Measurements from ENCODE around the gene LTO1. TPM values are rescaled to one million over a fixed set of nuclear protein-coding genes. Genes with fewer than 3 reads are reported as not detected.

LTO1 gene
- total RNA-seq, 4 donors from 2014 or later: 12.2 to 18.6 (median 14.1) TPM

GRCh38 chr11:69659591-69659990, 15.6 kb downstream of the LTO1 start:
- no peak overlapping the region for H3K27ac ChIP-seq (replicated peaks in 1 of 4)
- DNase-seq (ENCODE audit: extremely low spot score): no peak
- no peaks in the 10 kb centered on the region for H3K9me3 ChIP-seq
- peaks cover 0 to 6% (median 0%) of the 10 kb centered on the region in 4 donors for H3K4me1 ChIP-seq
- TF ChIP-seq POLR2AphosphoS5 (IDR thresholded peaks at IDR 0.05): no peak
- no peak for TF ChIP-seq POLR2A (IDR thresholded peaks at IDR 0.05; ENCODE audit: low read depth)
- no peak for TF ChIP-seq EP300 (IDR thresholded peaks at IDR 0.05)
- TF ChIP-seq, protein P1, sequence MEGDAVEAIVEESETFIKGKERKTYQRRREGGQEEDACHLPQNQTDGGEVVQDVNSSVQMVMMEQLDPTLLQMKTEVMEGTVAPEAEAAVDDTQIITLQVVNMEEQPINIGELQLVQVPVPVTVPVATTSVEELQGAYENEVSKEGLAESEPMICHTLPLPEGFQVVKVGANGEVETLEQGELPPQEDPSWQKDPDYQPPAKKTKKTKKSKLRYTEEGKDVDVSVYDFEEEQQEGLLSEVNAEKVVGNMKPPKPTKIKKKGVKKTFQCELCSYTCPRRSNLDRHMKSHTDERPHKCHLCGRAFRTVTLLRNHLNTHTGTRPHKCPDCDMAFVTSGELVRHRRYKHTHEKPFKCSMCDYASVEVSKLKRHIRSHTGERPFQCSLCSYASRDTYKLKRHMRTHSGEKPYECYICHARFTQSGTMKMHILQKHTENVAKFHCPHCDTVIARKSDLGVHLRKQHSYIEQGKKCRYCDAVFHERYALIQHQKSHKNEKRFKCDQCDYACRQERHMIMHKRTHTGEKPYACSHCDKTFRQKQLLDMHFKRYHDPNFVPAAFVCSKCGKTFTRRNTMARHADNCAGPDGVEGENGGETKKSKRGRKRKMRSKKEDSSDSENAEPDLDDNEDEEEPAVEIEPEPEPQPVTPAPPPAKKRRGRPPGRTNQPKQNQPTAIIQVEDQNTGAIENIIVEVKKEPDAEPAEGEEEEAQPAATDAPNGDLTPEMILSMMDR (IDR thresholded peaks at IDR 0.05): no peak
- H3K36me3 ChIP-seq: peaks cover 13 to 40% (median 27%) of the 10 kb centered on the region in 4 donors
- intact Hi-C loops (cut with DNase I): no loop called here
- H3K27me3 ChIP-seq: no peaks in the 10 kb centered on the region
- WGBS: 92% methylated on average over 11 of the region's 12 CpGs
- H3K4me3 ChIP-seq: no peak overlapping the region

- intact Hi-C loops (cut with DNase I): no loop called here
These were observed 16.3 kb downstream of the LTO1 start for GRCh38 chr11:69658626-69659450.

DNA sequence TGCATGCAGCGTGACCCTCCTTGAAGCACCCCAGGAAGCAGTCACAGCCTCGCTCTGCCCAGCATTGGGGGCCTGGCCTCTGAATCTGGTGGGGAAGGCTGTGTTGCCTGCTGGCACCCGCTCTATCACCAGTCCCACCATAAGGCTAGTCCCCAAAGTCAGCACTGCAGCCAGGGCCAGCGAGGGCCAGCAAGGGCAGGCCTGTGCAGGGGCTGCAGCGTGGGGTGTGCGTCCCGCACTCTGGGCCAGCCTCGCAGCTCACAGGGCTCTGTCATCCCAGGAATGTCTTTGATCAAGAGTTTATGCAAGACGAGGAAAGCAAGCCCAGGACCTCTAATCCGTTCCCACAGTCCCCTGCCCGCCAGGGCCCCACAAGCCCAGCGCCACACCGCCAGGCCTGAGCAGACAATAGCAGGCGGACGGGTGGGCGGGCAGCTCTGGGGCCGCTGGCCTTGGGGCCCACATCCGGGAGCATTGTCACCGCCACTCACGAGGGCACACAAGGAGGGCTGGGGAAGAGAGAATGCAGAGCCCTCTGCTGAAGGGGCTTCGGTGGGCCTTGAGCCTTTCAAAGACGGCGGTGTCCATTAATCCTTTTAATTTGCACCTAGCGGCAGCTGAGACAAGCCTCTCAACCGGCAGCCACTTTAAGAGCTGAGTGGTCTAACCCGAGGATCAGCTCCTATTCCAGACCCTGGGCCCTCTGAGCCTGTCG, 17.1 kb downstream of the LTO1 start:
- Histone ChIP-seq H3K27ac (replicated peaks in 1 of 4) (no peak overlapping the region), H3K4me1 (peaks cover 0 to 6% (median 0%) of the 10 kb centered on the region in 4 donors), H3K9me3 (no peaks in the 10 kb centered on the region), H3K27me3 (no peaks in the 10 kb centered on the region), H3K36me3 (peaks cover 16 to 40% (median 29%) of the 10 kb centered on the region in 4 donors), H3K4me3 (no peak overlapping the region)
- DNase-seq (ENCODE audit: extremely low spot score): no peak
- TF ChIP-seq POLR2AphosphoS5 (IDR thresholded peaks at IDR 0.05): no peak
- TF ChIP-seq, protein P1 (IDR thresholded peaks at IDR 0.05): no peak
- no peak for TF ChIP-seq POLR2A (IDR thresholded peaks at IDR 0.05; ENCODE audit: low read depth)
- TF ChIP-seq EP300 (IDR thresholded peaks at IDR 0.05): no peak
- WGBS: 63% methylated on average over 26 of the region's 27 CpGs
- intact Hi-C loops (cut with DNase I): no loop called here

More at GRCh38 chr11:69658626-69659450, 16.3 kb downstream of the LTO1 start:
- Histone ChIP-seq H3K27ac (replicated peaks in 1 of 4) (no peak overlapping the region), H3K4me3 (no peak overlapping the region), H3K36me3 (peaks cover 9 to 40% (median 26%) of the 10 kb centered on the region in 4 donors), H3K27me3 (no peaks in the 10 kb centered on the region), H3K4me1 (peaks cover 0 to 6% (median 0%) of the 10 kb centered on the region in 4 donors), H3K9me3 (no peaks in the 10 kb centered on the region)
- 72% methylated on average over 17 of the region's 18 CpGs for WGBS
- no peak for TF ChIP-seq POLR2A (IDR thresholded peaks at IDR 0.05; ENCODE audit: low read depth)
- no peak for TF ChIP-seq EP300 (IDR thresholded peaks at IDR 0.05)
- no peak for TF ChIP-seq POLR2AphosphoS5 (IDR thresholded peaks at IDR 0.05)
- TF ChIP-seq, protein P1 (IDR thresholded peaks at IDR 0.05): no peak
- DNase-seq (ENCODE audit: extremely low spot score): no peak

DNA sequence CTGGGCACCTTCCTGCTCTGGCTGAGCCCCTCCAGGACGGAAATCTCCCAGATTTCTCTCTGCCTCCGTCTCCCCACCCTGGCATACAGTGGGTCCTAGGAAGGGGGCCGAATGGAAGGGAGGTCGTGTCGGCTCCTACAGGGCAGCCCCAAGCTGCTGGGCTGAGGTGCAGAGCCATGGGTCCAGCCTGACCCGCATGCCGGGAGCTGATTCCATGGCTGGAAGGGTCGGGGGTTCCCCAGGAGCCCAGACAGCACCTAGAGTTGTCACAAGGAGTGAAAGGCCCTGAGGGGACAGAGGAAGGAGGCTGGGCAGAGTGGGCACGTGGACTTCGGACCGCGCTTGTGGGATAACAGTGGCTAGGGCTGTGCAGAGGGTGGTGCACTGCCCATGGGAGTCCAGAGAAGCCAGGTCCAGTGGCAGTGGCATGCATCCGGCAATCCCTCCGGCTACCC, 17.7 kb downstream of the LTO1 start:
- no peak for TF ChIP-seq POLR2A (IDR thresholded peaks at IDR 0.05; ENCODE audit: low read depth)
- TF ChIP-seq, protein P1 (IDR thresholded peaks at IDR 0.05): no peak
- no peak for TF ChIP-seq POLR2AphosphoS5 (IDR thresholded peaks at IDR 0.05)
- TF ChIP-seq EP300 (IDR thresholded peaks at IDR 0.05): no peak
- intact Hi-C loops (cut with DNase I): no loop called here
- H3K36me3 ChIP-seq: peaks cover 16 to 40% (median 28%) of the 10 kb centered on the region in 4 donors
- H3K4me3 ChIP-seq: no peak overlapping the region
- 87% methylated on average over 14 of the region's 14 CpGs for WGBS
- H3K9me3 ChIP-seq: no peaks in the 10 kb centered on the region
- no peak for DNase-seq (ENCODE audit: extremely low spot score)
- no peaks in the 10 kb centered on the region for H3K27me3 ChIP-seq
- peaks cover 0 to 6% (median 0%) of the 10 kb centered on the region in 4 donors for H3K4me1 ChIP-seq
- H3K27ac ChIP-seq (replicated peaks in 1 of 4): no peak overlapping the region
